ENCODE results near the gene WFDC8. TPM values are rescaled to one million over a fixed set of nuclear protein-coding genes. Genes with fewer than 3 reads are reported as not detected.

The WFDC8 gene
- total and polyA plus RNA-seq, 2 donors (not counting 3 experiments of a cell fraction or from before 2014, with no cell fraction given), result not detected

- Histone ChIP-seq H4K20me1 (replicated peaks; ENCODE audit: control insufficient read depth, extremely low read depth, insufficient read depth, low read length) (no peaks in the 10 kb centered on the region), H3K27ac (ENCODE audit: insufficient read depth, low read depth, low read length) (no peak overlapping the region), H3K4me3 (replicated peaks in 1 of 3; ENCODE audit: insufficient read depth in 1 of 3, low read depth in 1 of 3, low read length in 3 of 3) (no peak overlapping the region), H3K9me1 (replicated peaks; ENCODE audit: control insufficient read depth, extremely low read depth, insufficient read depth, low read length) (no peaks in the 10 kb centered on the region), H3K9me3 (replicated peaks; ENCODE audit: control insufficient read depth, insufficient read depth, low read length) (no peaks in the 10 kb centered on the region), H3K4me2 (ENCODE audit: insufficient read depth, low read length) (no peak overlapping the region), H3K27me3 (ENCODE audit: control insufficient read depth in 2 of 2, insufficient read depth in 2 of 2, low read length in 2 of 2) (no peaks in the 10 kb centered on the region), H2AFZ (ENCODE audit: low read depth, low read length) (no peak overlapping the region), H3K79me2 (ENCODE audit: control insufficient read depth, insufficient read depth, low read length) (no peaks in the 10 kb centered on the region), H3K4me1 (ENCODE audit: control insufficient read depth, extremely low read depth, insufficient read depth, low read length) (no peaks in the 10 kb centered on the region), H3K9ac (replicated peaks; ENCODE audit: extremely low read depth, insufficient read depth, low read length) (no peak overlapping the region), H3K36me3 (ENCODE audit: control insufficient read depth in 2 of 2, extremely low read depth in 1 of 2, insufficient read depth in 2 of 2, low read length in 2 of 2) (no peaks in the 10 kb centered on the region)
- DNase-seq (ENCODE audit: low read depth, low spot score) (no peak), FAIRE-seq (no peak)
- BruUV-seq (replicated peaks), result no TSS peak
- dilution Hi-C loops (cut with MboI; ENCODE audit: extremely low pct_ligation_motif_present, low sequenced_read_pairs), result no loop called here
- TF ChIP-seq, protein P1, sequence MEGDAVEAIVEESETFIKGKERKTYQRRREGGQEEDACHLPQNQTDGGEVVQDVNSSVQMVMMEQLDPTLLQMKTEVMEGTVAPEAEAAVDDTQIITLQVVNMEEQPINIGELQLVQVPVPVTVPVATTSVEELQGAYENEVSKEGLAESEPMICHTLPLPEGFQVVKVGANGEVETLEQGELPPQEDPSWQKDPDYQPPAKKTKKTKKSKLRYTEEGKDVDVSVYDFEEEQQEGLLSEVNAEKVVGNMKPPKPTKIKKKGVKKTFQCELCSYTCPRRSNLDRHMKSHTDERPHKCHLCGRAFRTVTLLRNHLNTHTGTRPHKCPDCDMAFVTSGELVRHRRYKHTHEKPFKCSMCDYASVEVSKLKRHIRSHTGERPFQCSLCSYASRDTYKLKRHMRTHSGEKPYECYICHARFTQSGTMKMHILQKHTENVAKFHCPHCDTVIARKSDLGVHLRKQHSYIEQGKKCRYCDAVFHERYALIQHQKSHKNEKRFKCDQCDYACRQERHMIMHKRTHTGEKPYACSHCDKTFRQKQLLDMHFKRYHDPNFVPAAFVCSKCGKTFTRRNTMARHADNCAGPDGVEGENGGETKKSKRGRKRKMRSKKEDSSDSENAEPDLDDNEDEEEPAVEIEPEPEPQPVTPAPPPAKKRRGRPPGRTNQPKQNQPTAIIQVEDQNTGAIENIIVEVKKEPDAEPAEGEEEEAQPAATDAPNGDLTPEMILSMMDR (IDR thresholded peaks at IDR 0.05; ENCODE audit: extremely low read depth in 1 of 2, insufficient read depth in 1 of 2, low read depth in 1 of 2, low read length in 2 of 2), result no peak
- TF ChIP-seq EZH2 (IDR thresholded peaks at IDR 0.05; ENCODE audit: borderline replicate concordance, low read depth, low read length, severe bottlenecking), result no peak
- TF ChIP-seq GATA2 (IDR thresholded peaks at IDR 0.05; ENCODE audit: insufficient read depth, insufficient read length, low read depth, low read length), result no peak
- no peak for TF ChIP-seq POLR2A (IDR thresholded peaks at IDR 0.05; ENCODE audit: low read depth, low read length)
- intact Hi-C loops (cut with micrococcal nuclease), result no loop called here
- ChIA-PET POLR2A (no interaction called here), CTCF (no interaction called here)
These were observed 70.8 kb downstream of the WFDC8 start for GRCh38 chr20:45508068-45508886.

Data from endothelial cell of umbilical vein (primary cell).